H1 (cell line): Measurements from ENCODE around the gene TCHP. TPM values are rescaled to one million over a fixed set of nuclear protein-coding genes. Genes with fewer than 3 reads are reported as not detected.

Source experiments
- CTCF ChIA-PET: fragments of 300-600 bp; sonication (Branson Sonifier 250); formaldehyde crosslinking; loops from one replicate; lab custom pipeline; 2021; ENCODE audit not compliant: partially characterized antibody; lab: Charles Lee
- POLR2A ChIA-PET: fragments of 300-600 bp; sonication (Branson Sonifier 250); formaldehyde crosslinking; loops from one replicate; lab custom pipeline; 2021; ENCODE audit warnings: inconsistent platforms; ENCODE audit not compliant: partially characterized antibody; lab: Charles Lee
- DNase-seq, 2 experiments: peaks; one replicate each; pipeline versions ENCODE4 v3.0.0 to v3.0.0-alpha.2; 2010 to 2022; ENCODE audit warnings: low spot score in 2 of 2, low read depth in 1 of 2, mixed read lengths in 1 of 2
- FAIRE-seq: peaks from 2 replicates; lab custom pipeline; 2011; peaks lifted over from hg19 to GRCh38; lab: Jason Lieb, UNC
- H2AFZ ChIP-seq: 2 replicates; pipeline ENCODE4 v1.8.1; 2012; ENCODE audit warnings: low read length, inconsistent platforms
- H2AK5ac ChIP-seq: 2 replicates; pipeline ENCODE4 v1.6.1; 2013; ENCODE audit warnings: low read depth, low read length
- H2BK120ac ChIP-seq: replicated peaks from 2 replicates; pipeline ENCODE3; 2013; ENCODE audit warnings: low read depth, low read length, inconsistent platforms
- H2BK12ac ChIP-seq: 2 replicates; pipeline ENCODE4 v1.6.1; 2013; ENCODE audit warnings: low read depth, low read length
- H2BK15ac ChIP-seq: 2 replicates; pipeline ENCODE4 v1.6.1; 2013; ENCODE audit warnings: low read length
- H2BK20ac ChIP-seq: 2 replicates; pipeline ENCODE4 v1.6.1; 2013; ENCODE audit warnings: low read length
- H2BK5ac ChIP-seq: 2 replicates; pipeline ENCODE4 v1.6.1; 2013; ENCODE audit warnings: low read depth, low read length
- H3K14ac ChIP-seq: 2 replicates; pipeline ENCODE4 v1.6.1; 2013; ENCODE audit warnings: inconsistent platforms; ENCODE audit not compliant: insufficient read length
- H3K18ac ChIP-seq: 2 replicates; pipeline ENCODE4 v1.6.1; 2013; ENCODE audit warnings: low read length; ENCODE audit errors: extremely low read depth
- H3K23ac ChIP-seq: 2 replicates; pipeline ENCODE4 v1.6.1; 2013; ENCODE audit warnings: inconsistent platforms; ENCODE audit not compliant: insufficient read length
- H3K23me2 ChIP-seq: 2 replicates; pipeline ENCODE4 v1.6.1; 2013; ENCODE audit warnings: low read depth, low read length
- H3K27ac ChIP-seq: 2 replicates; pipeline ENCODE4 v1.6.1; 2011; ENCODE audit warnings: low read depth, low read length, inconsistent platforms
- H3K27me3 ChIP-seq, 4 experiments: replicated peaks in 1 of 4; 1 replicate in 1 of 4; 2 replicates in 3 of 4; pipeline versions ENCODE4 v1.6.1 to v1.8.1; 2011 to 2013; ENCODE audit warnings: low read length in 3 of 4, mild to moderate bottlenecking in 3 of 4, inconsistent platforms in 2 of 4, mixed read lengths in 2 of 4, moderate library complexity in 1 of 4; ENCODE audit not compliant: control insufficient read depth in 3 of 4, insufficient read depth in 3 of 4; ENCODE audit errors: extremely low read depth in 1 of 4
- H3K36me3 ChIP-seq, 4 experiments: 2 replicates each; pipeline versions ENCODE4 v1.6.1 to v1.8.1; 2011 to 2013; ENCODE audit warnings: mild to moderate bottlenecking in 4 of 4, low read length in 3 of 4, moderate library complexity in 2 of 4, control low read depth in 1 of 4, inconsistent platforms in 1 of 4; ENCODE audit not compliant: insufficient read depth in 4 of 4, control insufficient read depth in 2 of 4
- H3K4ac ChIP-seq: replicated peaks from 2 replicates; pipeline ENCODE3; 2013; ENCODE audit warnings: low read length, low read depth, mixed read lengths, inconsistent platforms; ENCODE audit not compliant: insufficient read length
- H3K4me1 ChIP-seq, 4 experiments: replicated peaks in 1 of 4; 1 replicate in 1 of 4; 2 replicates in 3 of 4; pipeline versions ENCODE4 v1.6.1 to v1.8.1; 2011 to 2013; ENCODE audit warnings: low read length in 3 of 4, inconsistent platforms in 2 of 4, mixed read lengths in 1 of 4; ENCODE audit not compliant: insufficient read depth in 4 of 4, control insufficient read depth in 3 of 4
- H3K4me2 ChIP-seq, 2 experiments: 2 replicates each; pipeline versions ENCODE4 v1.6.1 to v1.8.1; 2011 to 2013; ENCODE audit warnings: low read depth in 2 of 2, low read length in 2 of 2, control low read depth in 1 of 2, inconsistent platforms in 1 of 2, mild to moderate bottlenecking in 1 of 2; ENCODE audit not compliant: insufficient read depth in 1 of 2
- H3K4me3 ChIP-seq, 4 experiments: fragments of 200-600, 300-600 bp in 1 of 4; sonication (generic), shearing (Covaris generic), sonication (Bioruptor Twin) in 1 of 4; 2 replicates each; pipeline versions ENCODE4 v1.5.1 to v1.8.1; 2011 to 2016; ENCODE audit warnings: low read length in 4 of 4, low read depth in 3 of 4, control low read depth in 2 of 4, inconsistent platforms in 2 of 4, mild to moderate bottlenecking in 2 of 4, mixed read lengths in 1 of 4, moderate library complexity in 1 of 4; ENCODE audit not compliant: insufficient read depth in 2 of 4; ENCODE audit errors: extremely low read depth in 1 of 4
- H3K56ac ChIP-seq: replicated peaks from 2 replicates; pipeline ENCODE3; 2013; ENCODE audit warnings: low read depth, mild to moderate bottlenecking, mixed read lengths, low read length, inconsistent platforms; ENCODE audit not compliant: insufficient read length
- H3K79me1 ChIP-seq: 2 replicates; pipeline ENCODE4 v1.6.1; 2013; ENCODE audit warnings: low read depth, low read length, control low read depth
- H3K79me2 ChIP-seq, 2 experiments: 2 replicates each; pipeline versions ENCODE4 v1.6.1 to v1.8.1; 2012 to 2013; ENCODE audit warnings: low read length in 2 of 2, mild to moderate bottlenecking in 2 of 2, inconsistent platforms in 1 of 2; ENCODE audit not compliant: insufficient read depth in 2 of 2, control insufficient read depth in 1 of 2
- H3K9ac ChIP-seq, 4 experiments: replicated peaks in 1 of 4; 1 replicate in 1 of 4; 2 replicates in 3 of 4; pipeline versions ENCODE4 v1.6.1 to v1.8.1; 2011 to 2013; ENCODE audit warnings: low read depth in 3 of 4, low read length in 3 of 4, control low read depth in 2 of 4, mild to moderate bottlenecking in 2 of 4, moderate library complexity in 2 of 4, inconsistent platforms in 1 of 4; ENCODE audit errors: extremely low read depth in 1 of 4
- H3K9me3 ChIP-seq, 2 experiments: 2 replicates each; pipeline versions ENCODE4 v1.6.1 to v1.8.1; 2012 to 2013; ENCODE audit warnings: mild to moderate bottlenecking in 2 of 2, moderate library complexity in 2 of 2, control low read depth in 1 of 2, inconsistent platforms in 1 of 2, low read depth in 1 of 2, low read length in 1 of 2, mixed read lengths in 1 of 2; ENCODE audit not compliant: insufficient read depth in 2 of 2
- H4K20me1 ChIP-seq, 2 experiments: replicated peaks in 1 of 2; 2 replicates each; pipeline versions ENCODE3 to v1.8.1; 2011 to 2013; ENCODE audit warnings: inconsistent platforms in 2 of 2, low read length in 2 of 2, mild to moderate bottlenecking in 1 of 2; ENCODE audit not compliant: insufficient read depth in 2 of 2, control insufficient read depth in 1 of 2
- H4K5ac ChIP-seq: 2 replicates; pipeline ENCODE4 v1.6.1; 2013; ENCODE audit warnings: low read length, low read depth, mixed read lengths, inconsistent platforms; ENCODE audit not compliant: insufficient read length
- H4K8ac ChIP-seq: 2 replicates; pipeline ENCODE4 v1.8.0; 2013; ENCODE audit warnings: mild to moderate bottlenecking, moderate library complexity, low read length, inconsistent platforms; ENCODE audit not compliant: insufficient read depth; ENCODE audit errors: extremely low read depth
- H4K91ac ChIP-seq: replicated peaks from 2 replicates; pipeline ENCODE3; 2013; ENCODE audit warnings: low read length, mixed read lengths, inconsistent platforms; ENCODE audit not compliant: insufficient read length
- BCL11A ChIP-seq, 2 experiments: IDR thresholded peaks; one replicate each; pipeline ENCODE4 v1.6.1; 2011; ENCODE audit warnings: low read depth in 2 of 2, low read length in 2 of 2, mild to moderate bottlenecking in 2 of 2
- CREB1 ChIP-seq: IDR thresholded peaks from 2 replicates; pipeline ENCODE4 v1.6.1; 2012; ENCODE audit warnings: inconsistent platforms
- EZH2 ChIP-seq: fragments of 200-600 bp; sonication (generic); IDR thresholded peaks from 2 replicates; pipeline ENCODE4 v1.7.1; 2012; ENCODE audit warnings: low read depth, mild to moderate bottlenecking, moderate library complexity, low read length, inconsistent platforms; ENCODE audit not compliant: severe bottlenecking
- GTF2F1 ChIP-seq: IDR thresholded peaks from 2 replicates; pipeline ENCODE4 v1.6.1; 2012; ENCODE audit warnings: low read depth, low read length, improper control_type of control experiment, borderline replicate concordance
- KDM1A ChIP-seq: fragments of 200-600, 300-600 bp; sonication (generic); IDR thresholded peaks from 2 replicates; pipeline ENCODE4 v1.7.1; 2016; ENCODE audit warnings: mild to moderate bottlenecking, low read length, borderline replicate concordance
- KDM4A ChIP-seq: IDR thresholded peaks from one replicate; pipeline ENCODE4 v1.7.1; 2012; ENCODE audit warnings: low read depth, mild to moderate bottlenecking, moderate library complexity, low read length, inconsistent platforms; ENCODE audit not compliant: severe bottlenecking
- NRF1 ChIP-seq: IDR thresholded peaks from 2 replicates; pipeline ENCODE4 v1.6.1; 2011; ENCODE audit warnings: mild to moderate bottlenecking, low read depth, low read length, improper control_type of control experiment
- RAD21 ChIP-seq, 2 experiments: IDR thresholded peaks in 1 of 2; conservative IDR thresholded peaks in 1 of 2; 2 replicates each; pipeline ENCODE4 v1.6.1; 2011; ENCODE audit warnings: low read depth in 2 of 2, low read length in 2 of 2, improper control_type of control experiment in 1 of 2, inconsistent platforms in 1 of 2, mild to moderate bottlenecking in 1 of 2, moderate library complexity in 1 of 2
- RNF2 ChIP-seq: fragments of 200-900, 300-1000 bp; sonication (generic); IDR thresholded peaks from 2 replicates; pipeline ENCODE4 v1.7.1; 2016; ENCODE audit warnings: borderline replicate concordance, low read depth, mild to moderate bottlenecking, antibody characterized with exemption, low read length; ENCODE audit not compliant: poor library complexity, severe bottlenecking; ENCODE audit errors: missing control alignments
- SIN3A ChIP-seq, 2 experiments: IDR thresholded peaks in 1 of 2; conservative IDR thresholded peaks in 1 of 2; 2 replicates each; pipeline ENCODE4 v1.6.1; 2011 to 2012; ENCODE audit warnings: low read length in 2 of 2, improper control_type of control experiment in 1 of 2, low read depth in 1 of 2, mild to moderate bottlenecking in 1 of 2
- SIRT6 ChIP-seq: IDR thresholded peaks from one replicate; pipeline ENCODE4 v1.7.1; 2012; ENCODE audit warnings: low read length, inconsistent platforms
- SIX5 ChIP-seq: IDR thresholded peaks from 2 replicates; pipeline ENCODE4 v1.6.1; 2011; ENCODE audit warnings: mild to moderate bottlenecking, low read depth, low read length
- WGBS, 2 experiments: shearing (Covaris generic) in 1 of 2; methylation state at CpG; one replicate each; pipeline versions ENCODE4 v1.1.6 to v1.1.7; 2013 to 2015; ENCODE audit warnings: low lambda C conversion rate in 2 of 2, mixed read lengths in 2 of 2, inconsistent platforms in 1 of 2, low coverage in 1 of 2, missing lambda C conversion rate in 1 of 2; ENCODE audit not compliant: insufficient replicate concordance in 2 of 2, insufficient coverage in 1 of 2, insufficient read length in 1 of 2; ENCODE audit errors: extremely low coverage in 1 of 2, missing lambda C conversion rate in 1 of 2; 5-methylcytosine and 5-hydroxymethylcytosine counted together
- polyA plus RNA-seq, 7 experiments: library from polyadenylated mRNA; depleted of rRNA in 3 of 7; stranded (reverse) in 5 of 7; unstranded in 2 of 7; fragments of >200 nt in 5 of 7; fragments of 200-250 nt in 2 of 7; gene quantifications; 1 replicate in 5 of 7; 2 replicates in 1 of 7; 4 replicates in 1 of 7; pipeline versions ENCODE4 v1.2.1 to v1.2.3, GENCODE V29; 2011 to 2013; ENCODE audit warnings: missing spikeins in 2 of 7, mixed read lengths in 2 of 7
- total RNA-seq: library from RNA; stranded (reverse); fragmentation: NEBNext Ultra II Directional; extraction: Animal tissue kit (Norgen Biotek cat#: 25700); gene quantifications from 2 replicates; pipeline ENCODE4 v1.2.1, GENCODE V29; 2021

Gene TCHP
- total and polyA plus RNA-seq, 2 of the 8 experiments (the other 6 are each of a cell fraction or from before 2014, with no cell fraction given), result 2.8 to 4.5 TPM

GRCh38 chr12:109871668-109872314, 28.3 kb upstream of the TCHP start:
- no peak overlapping the region for H2AK5ac ChIP-seq
- H3K9ac ChIP-seq, result no peak overlapping the region
- H4K20me1 ChIP-seq, result peaks cover 3 to 6% of the 10 kb centered on the region in 2 experiments
- H3K4me1 ChIP-seq, result no peaks in the 10 kb centered on the region
- ChIA-PET POLR2A (interaction anchor here (0.6 to 1.0 kb wide), 2 partner anchors 17 to 66 kb away, joined by 3 read pairs; no protein-coding TSS in a partner anchor), CTCF (interaction anchor here (1.1 to 5.0 kb wide), 6 partner anchors 9 to 27 kb away, joined by 3 to 27 read pairs (median 6); no protein-coding TSS in a partner anchor)
- H3K36me3 ChIP-seq, result no peaks in the 10 kb centered on the region
- no peaks in the 10 kb centered on the region for H3K27me3 ChIP-seq
- H3K79me1 ChIP-seq, result peaks cover 7% of the 10 kb centered on the region; the same call in 1 of the 2 replicates
- no peak overlapping the region for H3K4ac ChIP-seq
- H3K23ac ChIP-seq, result no peak overlapping the region
- no peak overlapping the region for H2BK120ac ChIP-seq
- no peak overlapping the region; the same call in 1 of the 2 replicates for H4K8ac ChIP-seq
- H3K4me3 ChIP-seq, result no peak overlapping the region
- no peak overlapping the region for H3K14ac ChIP-seq
- H3K9me3 ChIP-seq, result no peaks in the 10 kb centered on the region
- no peaks in the 10 kb centered on the region for H3K23me2 ChIP-seq
- no peak overlapping the region for H4K5ac ChIP-seq
- H2BK5ac ChIP-seq, result no peak overlapping the region; the same call in 1 of the 2 replicates
- no peak overlapping the region; the same call in 1 of the 2 replicates for H3K18ac ChIP-seq
- DNase-seq, result no peak
- no peak overlapping the region for H2BK12ac ChIP-seq
- FAIRE-seq, result no peak
- peaks cover 0 to 13% of the 10 kb centered on the region in 2 experiments; a peak in 3 of 4 replicates for H3K79me2 ChIP-seq
- no peak overlapping the region for H4K91ac ChIP-seq
- WGBS, 2 experiments, result 85% methylated on average over 7 of the region's 7 CpGs; no CpG with 5 or more reads in 1 of the 2 experiments
- 0 out of 2 replicates have a peak overlapping the region, but pooled peaks have one; percentile 16 for H2BK15ac ChIP-seq
- no peak overlapping the region for H3K56ac ChIP-seq
- H3K4me2 ChIP-seq, result no peak overlapping the region
- no peak overlapping the region for H2AFZ ChIP-seq
- H2BK20ac ChIP-seq, result no peak overlapping the region
- no peak overlapping the region for H3K27ac ChIP-seq
- TF ChIP-seq RNF2 (no peak), SIRT6 (no peak), KDM1A (no peak), SIN3A (conservative IDR thresholded peaks at IDR 0.05 in 1 of 2, IDR thresholded peaks at IDR 0.05 in 1 of 2; ENCODE audit: low read depth in 1 of 2, low read length in 2 of 2) (no peak), BCL11A (IDR thresholded peaks at IDR 0.05; ENCODE audit: low read depth in 2 of 2, low read length in 2 of 2) (no peak), GTF2F1 (no peak), RAD21 (IDR thresholded peaks at IDR 0.05 in 1 of 2, conservative IDR thresholded peaks at IDR 0.05 in 1 of 2; ENCODE audit: low read depth in 2 of 2, low read length in 2 of 2) (no peak), NRF1 (no peak), KDM4A (no peak), EZH2 (no peak), CREB1 (no peak), SIX5 (no peak)
